Measurements from ENCODE around the gene NAV1.

DNA sequence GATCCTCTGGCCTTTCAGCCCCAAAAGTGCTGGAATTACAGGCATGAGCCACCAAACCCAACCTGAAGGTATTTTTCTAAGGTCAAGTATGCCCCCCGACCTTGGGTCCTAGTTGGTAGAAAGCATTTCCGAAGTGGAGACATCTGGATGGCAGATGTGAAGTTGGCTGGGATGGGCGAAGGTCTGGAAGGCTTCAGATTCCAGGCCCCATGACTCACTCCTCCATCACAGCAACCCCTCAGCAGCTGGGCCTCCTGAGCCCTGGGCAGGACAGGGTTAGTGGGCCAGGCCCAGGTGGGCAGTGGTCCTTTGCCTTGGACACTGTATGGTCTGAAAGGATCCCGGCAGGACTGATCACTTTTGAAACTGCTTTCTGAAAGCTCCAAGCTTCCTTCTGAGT is 23.3 kb downstream of the NAV1 start:
- TF ChIP-seq CTCF (IDR thresholded peaks at IDR 0.05; ENCODE audit: low read length), result no peak
- no peak for TF ChIP-seq EZH2 (optimal IDR thresholded peaks at IDR 0.05; ENCODE audit: low read depth, low read length)
- no peak for TF ChIP-seq EZH2phosphoT487 (IDR thresholded peaks at IDR 0.05; ENCODE audit: low read length)
